GM21737 (cell line): Measurements from ENCODE around the gene CACNA2D4.

Source experiments
- ATAC-seq: cut with Tn5 transposase; IDR thresholded peaks from one replicate; pipeline ENCODE4 v1.9.1; 2021; ENCODE audit warnings: mild to moderate bottlenecking, moderate library complexity; ENCODE audit not compliant: unreplicated experiment

Gene CACNA2D4

GRCh38 chr12:1836241-1836803, 82.1 kb downstream of the CACNA2D4 start:
- no peak for ATAC-seq

GRCh38 chr12:1835211-1836131, 83.0 kb downstream of the CACNA2D4 start:
- no peak for ATAC-seq

GRCh38 chr12:1834186-1834925, 84.1 kb downstream of the CACNA2D4 start:
- no peak for ATAC-seq

- ATAC-seq, result no peak
Measured at GRCh38 chr12:1833596-1834028, 84.8 kb downstream of the CACNA2D4 start.

- ATAC-seq, result no peak
Measured at GRCh38 chr12:1832801-1833595, 85.5 kb downstream of the CACNA2D4 start.

GRCh38 chr12:1830981-1831963, 87.2 kb downstream of the CACNA2D4 start:
- no peak for ATAC-seq

- no peak for ATAC-seq
Measured at GRCh38 chr12:1830401-1830845, 88.0 kb downstream of the CACNA2D4 start.

- ATAC-seq, result no peak
Measured at GRCh38 chr12:1829306-1829900, 89.0 kb downstream of the CACNA2D4 start.

- ATAC-seq, result no peak
Measured at GRCh38 chr12:1828856-1829255, 89.6 kb downstream of the CACNA2D4 start.

- no peak for ATAC-seq
Measured at GRCh38 chr12:1827826-1828805, 90.3 kb downstream of the CACNA2D4 start.

GRCh38 chr12:1826867-1827705, 91.4 kb downstream of the CACNA2D4 start:
- no peak for ATAC-seq

GRCh38 chr12:1826401-1826800, 92.1 kb downstream of the CACNA2D4 start:
- ATAC-seq, result no peak

- no peak for ATAC-seq
Measured at GRCh38 chr12:1825382-1826102, 92.9 kb downstream of the CACNA2D4 start.

- no peak for ATAC-seq
Measured at GRCh38 chr12:1823237-1823636, 95.2 kb downstream of the CACNA2D4 start.

GRCh38 chr12:1822699-1823098, 95.8 kb downstream of the CACNA2D4 start:
- no peak for ATAC-seq

- ATAC-seq, result no peak
Measured at GRCh38 chr12:1821805-1822204, 96.6 kb downstream of the CACNA2D4 start.
